Measurements from ENCODE around the gene LSM3.
"Not testable (repeated sequence)": the region's sequence is repeated elsewhere in the genome, so short reads cannot be mapped to it uniquely, and the experiment has no call there.

LSM3 gene

DNA sequence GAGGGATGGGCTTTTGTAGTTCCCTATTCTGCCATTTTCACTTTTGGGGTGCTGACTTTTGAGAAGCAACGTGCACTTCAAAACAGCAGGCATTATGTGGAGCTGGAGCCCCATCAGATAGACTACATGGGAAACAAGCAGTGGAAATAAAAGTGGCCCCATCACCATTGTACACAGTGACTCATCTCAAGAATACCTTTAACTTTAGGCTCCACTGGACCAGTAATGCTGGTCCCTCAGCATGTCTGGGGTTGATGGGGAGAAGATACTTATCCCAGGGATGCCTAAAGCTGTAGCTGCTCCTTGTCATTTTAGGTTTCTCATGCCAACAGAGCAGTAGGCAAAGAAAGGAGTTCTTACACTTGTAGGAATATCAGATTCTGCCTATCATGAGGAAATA, 45.0 kb downstream of the LSM3 start:
- no peak for DNase-seq

GRCh38 chr3:14224895-14225294, 46.3 kb downstream of the LSM3 start:
- no peak for DNase-seq

- no peak for DNase-seq
Measured at GRCh38 chr3:14225421-14225820, 46.8 kb downstream of the LSM3 start.

DNA sequence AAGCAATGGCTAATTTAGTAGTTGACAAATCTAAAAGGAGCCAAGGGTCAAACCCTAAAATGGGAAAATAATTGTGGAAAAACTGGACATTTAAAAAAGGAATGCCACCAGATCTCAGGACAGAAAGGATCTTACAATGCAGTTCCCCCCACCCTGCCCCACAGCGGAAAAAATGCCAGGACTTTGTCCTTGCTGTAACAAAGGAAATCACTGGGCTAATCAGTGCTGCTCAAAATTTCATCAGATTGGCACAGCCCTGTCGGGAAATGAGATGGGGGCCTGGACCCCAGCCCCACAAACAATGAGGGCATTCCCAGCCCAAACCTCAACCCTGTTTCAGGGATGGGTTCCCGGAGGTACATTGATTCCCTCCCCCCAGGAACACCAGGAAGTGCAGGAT, 47.7 kb downstream of the LSM3 start:
- DNase-seq: not testable (repeated sequence)

DNA sequence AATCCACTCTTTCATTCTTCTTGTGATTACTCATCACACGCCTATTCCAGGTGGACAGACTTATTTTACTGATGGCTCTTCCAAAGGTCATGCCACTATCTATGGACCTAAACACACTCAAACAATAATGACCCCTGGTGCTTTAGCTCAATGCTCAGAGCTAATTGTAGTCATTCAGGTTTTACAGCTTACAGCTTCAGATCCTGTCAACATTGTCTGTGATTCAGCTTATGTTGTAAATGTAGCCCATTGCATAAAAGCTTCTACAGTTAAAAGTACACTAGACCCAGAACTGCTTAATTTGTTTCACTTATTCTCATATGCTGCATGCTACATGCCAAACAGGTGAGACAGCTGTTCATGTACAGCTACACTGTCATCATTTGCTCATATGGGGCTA, 49.2 kb downstream of the LSM3 start:
- DNase-seq: no peak

DNA sequence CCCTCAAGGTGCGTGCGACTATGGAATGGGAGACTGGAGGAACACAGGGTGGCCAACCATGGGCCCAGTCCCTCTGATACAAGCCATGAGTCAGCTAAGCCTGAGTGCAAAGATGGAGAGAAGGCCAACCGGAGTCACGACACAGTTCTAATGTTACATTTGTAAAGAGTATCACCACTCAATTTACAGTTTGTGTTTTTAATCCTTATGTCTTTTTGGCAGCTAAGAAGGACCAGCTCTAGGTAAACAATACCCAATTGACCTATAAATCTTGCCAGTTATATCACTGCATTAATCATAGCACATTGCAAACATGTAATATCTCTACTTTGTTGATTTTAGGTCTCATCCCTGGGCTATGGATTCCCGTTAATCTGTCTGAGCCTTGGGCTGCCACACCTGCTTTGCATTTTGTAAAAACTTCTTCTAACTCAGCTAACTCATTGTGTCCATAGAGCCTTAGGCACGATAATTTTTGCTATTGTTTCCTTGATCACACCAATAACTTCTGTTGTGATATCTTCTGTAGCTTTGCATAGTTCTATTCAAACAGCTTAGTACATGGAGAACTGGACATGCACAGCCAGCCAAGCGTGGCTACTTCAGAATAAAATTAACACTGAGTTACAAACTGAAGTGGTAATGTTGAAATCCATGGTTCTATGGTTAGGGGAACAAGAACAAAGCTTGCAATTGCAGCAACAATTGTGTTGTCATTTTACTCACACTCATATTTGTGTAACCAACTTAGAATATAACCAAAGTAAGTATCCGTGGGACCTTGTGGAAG, 50.3 kb downstream of the LSM3 start:
- no peak for DNase-seq

DNA sequence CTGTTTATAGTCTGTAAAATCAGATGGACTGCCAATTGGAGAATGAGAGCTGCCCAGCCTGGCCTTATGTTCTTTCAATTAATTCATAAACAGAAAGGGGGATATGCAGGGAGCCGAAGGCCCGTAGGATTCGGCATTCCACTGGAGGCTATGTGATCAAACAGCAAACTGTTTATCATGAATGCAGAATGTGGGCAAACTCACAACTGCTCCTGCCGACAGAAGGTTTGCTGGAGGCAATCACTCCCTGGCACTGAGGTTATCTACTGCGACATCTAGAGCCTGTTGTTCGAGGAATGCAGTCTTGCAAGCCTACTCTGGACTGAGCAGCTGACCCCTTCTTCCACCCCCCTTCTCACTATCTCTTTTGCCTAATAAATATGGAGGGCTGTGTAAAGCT, 51.1 kb downstream of the LSM3 start:
- DNase-seq: not testable (repeated sequence)

DNA sequence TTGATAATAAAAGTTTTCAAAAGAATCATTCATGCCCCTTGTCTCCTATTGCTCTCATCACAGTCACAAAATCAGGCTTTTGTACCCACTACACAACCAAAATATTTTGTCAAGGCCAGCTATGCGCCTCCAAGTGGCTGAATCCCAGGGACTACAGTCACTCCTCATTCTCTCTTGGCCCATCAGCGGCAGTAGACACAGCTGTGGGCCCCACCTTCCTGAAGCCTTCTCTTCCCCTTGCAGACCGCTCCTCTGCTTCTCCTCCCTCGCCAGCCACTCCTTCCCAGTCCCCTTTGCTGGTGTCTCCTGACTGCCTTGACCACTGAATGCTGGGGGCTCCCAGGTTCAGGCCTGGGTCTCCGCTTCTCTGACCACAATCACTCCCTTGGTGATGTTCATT, 52.1 kb downstream of the LSM3 start:
- no peak for DNase-seq

- no peak for DNase-seq
Measured at GRCh38 chr3:14231145-14231990, 52.8 kb downstream of the LSM3 start.

DNA sequence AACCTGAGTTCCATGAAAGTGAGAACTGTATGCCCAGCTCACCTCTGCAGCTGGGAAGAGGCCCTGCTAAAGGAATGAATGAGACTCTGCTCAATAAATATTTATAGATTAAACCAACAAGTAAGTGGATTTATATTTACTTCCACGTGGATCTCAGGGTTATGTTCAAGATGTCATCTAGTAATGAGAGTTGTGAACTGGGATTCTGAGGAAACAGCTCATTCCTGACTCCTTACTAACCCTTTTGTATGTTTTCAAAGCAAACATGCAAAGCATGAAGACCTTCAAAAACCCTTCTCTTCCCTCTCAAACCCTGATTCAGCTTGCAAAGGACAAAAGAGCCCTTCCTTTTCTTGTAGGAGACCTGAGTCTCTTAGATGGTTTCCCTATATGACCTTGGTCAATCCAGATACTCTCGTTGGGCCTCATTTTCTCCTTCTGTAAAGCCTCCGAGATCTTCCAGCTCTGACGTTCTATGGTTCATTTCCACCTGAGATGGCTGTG, 53.4 kb downstream of the LSM3 start:
- DNase-seq: no peak

DNA sequence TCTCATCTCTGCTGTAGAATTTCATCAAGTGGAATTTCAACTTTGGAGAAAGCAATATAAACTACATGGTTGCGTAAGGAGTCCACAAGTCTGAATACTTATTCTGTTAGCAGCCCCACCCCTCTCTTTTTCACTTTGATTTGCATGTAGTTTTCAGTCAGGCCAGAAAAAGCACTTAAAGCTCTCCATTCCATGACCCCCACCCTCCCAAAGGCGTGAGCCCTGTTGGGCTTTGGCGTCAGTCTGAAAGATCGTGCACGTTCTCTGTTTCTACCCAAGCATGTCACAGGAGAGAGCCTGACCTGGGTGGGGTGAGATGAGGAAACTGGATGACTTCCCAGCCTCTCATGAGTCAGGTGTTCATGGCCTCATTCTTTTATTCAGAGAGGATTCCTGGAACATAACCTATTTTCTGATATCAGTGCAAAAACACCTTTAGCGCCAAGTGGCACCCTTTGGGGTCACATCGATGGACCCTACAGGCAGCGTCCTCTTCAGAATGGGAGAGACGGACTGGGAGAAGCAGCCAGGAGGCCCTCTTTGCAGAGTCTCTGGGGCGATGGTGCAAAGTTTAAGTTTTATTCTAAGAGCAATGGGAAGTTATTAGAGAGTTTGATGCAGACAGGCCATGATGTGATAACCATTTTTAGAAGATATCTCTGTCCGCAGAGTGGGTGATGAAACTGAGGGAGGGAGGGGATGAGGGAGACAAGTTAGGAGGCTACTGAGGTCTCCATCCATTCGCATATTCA, 55.8 kb downstream of the LSM3 start:
- no peak for DNase-seq

DNA sequence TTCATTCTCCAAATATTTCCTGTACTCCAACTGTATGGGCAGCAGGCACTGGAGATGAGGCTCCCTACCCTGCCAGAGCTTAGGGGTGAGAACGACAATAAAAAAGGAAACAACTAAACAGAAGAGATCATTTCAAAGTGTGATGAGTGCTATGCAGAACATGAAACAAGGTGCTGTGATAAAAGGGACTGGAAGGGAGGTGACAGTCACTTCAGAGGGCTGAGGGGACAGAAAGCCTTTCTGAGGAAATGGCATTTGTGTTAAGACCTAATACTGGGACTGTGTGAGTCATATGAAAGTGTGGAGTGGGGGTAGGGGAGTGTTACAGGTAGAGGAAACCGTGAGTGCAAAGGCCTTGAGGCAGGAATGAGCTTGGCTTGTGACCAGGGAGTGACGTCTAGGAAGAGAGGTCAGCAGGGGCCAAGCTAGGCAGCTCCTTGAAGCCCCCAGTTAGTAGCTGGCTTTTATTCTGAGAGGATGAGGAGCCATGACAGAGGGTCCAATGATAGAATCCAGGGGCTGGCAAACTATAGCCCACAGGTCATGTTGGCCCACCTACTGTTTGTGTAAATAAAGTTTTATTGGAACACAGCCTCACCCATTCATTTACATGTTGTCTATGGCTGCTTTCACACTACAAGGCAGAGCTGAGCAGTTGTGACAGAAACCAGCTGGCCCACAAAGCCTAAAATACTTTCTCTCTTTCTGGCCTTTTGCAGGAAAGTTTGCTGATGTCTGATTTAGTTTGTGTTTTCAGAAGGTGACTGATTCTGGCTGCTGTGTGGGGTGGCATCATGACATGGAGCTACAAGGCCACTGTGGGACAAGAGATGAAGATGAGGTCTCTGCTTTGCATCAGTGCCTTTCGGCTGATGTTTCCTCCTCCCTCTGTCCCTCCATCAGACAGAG, 56.6 kb downstream of the LSM3 start:
- no peak for DNase-seq

DNA sequence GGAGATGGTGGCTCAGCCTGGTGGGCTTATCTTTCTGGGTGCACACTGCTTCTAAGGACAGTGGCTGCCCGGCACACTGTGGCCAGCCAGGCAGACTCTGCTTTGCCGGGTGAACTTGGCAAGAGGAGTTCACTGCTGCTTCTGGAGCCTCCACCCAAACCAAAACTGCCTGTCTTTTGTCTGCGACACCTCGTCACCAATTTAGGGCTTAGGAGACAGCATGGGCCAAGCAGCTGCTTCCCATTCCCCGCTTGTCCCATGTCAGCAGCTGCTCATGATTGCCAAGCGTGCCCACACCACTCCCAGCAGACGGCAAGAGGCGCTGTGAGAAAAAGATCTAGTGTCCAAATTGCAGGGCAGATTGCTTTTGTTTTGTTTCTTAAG, 57.3 kb downstream of the LSM3 start:
- DNase-seq: no peak

- DNase-seq: no peak
Measured at GRCh38 chr3:14236902-14237301, 58.3 kb downstream of the LSM3 start.

- no peak for DNase-seq
Measured at GRCh38 chr3:14237457-14237856, 58.8 kb downstream of the LSM3 start.

- no peak for DNase-seq
Measured at GRCh38 chr3:14238356-14238755, 59.7 kb downstream of the LSM3 start.

DNA sequence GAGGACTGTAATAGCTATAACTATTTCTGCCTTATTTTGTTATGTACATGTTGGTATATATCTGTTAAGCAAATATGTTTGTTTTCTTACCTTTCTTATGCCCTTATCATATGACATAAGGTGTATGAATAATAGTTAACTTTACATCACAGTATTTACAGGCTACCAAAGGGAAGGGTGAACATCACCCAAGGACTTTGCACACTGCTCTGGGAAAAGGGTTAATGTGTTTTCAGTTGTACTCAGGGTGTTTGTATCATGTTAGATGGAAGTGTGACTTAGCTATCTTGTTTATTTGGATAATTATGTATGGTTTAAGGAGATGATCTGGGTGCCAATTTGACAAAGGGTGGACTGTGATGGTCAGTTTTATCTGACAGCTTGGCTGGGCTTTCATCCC, 60.3 kb downstream of the LSM3 start:
- no peak for DNase-seq

DNA sequence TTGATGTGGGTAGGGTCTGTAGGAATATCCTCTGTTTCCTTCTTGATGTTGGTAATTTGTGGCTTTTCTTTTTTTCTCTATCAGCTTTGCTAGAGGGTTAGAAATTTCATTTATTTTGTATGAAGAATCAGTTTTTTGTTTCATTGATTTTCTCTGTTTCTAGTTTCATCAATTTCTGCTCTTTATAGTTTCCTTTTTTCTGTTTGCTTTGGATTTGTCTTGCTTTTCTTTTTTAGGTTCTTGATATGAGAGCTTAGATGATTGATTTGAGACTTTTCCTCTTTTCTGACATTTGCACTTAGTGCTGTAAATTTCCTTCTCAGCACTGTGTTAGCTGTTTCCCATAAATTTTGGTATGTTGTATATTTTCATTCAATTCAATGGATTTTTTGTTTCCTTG, 61.3 kb downstream of the LSM3 start:
- no peak for DNase-seq

DNA sequence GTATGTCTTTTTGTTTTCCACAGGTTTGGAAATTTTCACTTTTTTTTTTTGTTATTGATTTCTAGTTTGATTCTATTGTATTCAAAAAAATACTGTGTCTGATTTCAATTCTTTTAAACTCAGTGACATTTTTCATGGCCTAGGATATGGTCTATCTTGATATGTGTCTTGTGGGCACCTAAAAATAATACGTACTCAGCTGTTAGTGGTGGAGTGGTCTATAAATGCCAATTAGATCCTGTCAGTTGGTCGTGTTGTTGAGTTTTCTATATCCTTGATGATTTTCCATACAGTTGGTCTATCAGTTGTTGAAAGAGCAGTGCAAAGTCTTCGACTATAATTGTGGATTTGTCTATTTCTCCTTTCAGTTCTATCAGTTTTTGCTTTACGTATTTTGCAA, 61.7 kb downstream of the LSM3 start:
- DNase-seq: no peak

- DNase-seq: no peak
Measured at GRCh38 chr3:14241716-14242115, 63.1 kb downstream of the LSM3 start.

GRCh38 chr3:14242490-14243311, 64.1 kb downstream of the LSM3 start:
- no peak for DNase-seq

Data from NCI-H1436 treated with DMSO at 0.1 percent for 48 hours (cell line).